ENCODE results near the gene MAPK8IP1.

DNA sequence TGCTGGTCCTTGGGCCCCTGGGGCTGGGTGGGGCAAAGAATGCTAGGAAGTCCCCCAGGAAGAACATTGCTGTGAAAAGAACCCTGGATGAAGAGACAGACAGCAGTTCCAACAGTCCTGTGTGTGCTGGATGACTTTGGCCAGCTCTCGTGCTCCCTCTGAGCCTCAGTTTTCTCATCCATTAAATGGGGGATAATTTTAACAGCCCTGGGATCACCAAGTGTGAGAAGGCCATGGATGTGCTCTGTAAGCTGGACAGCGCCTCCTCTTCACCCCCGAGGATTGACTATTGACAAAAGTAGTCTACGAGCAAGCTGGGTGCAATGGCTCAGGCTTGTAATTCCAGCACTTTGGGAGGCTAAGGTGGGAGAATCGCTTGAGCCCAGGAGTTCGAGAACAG, 39.5 kb downstream of the MAPK8IP1 start:
- TF ChIP-seq, protein P1, sequence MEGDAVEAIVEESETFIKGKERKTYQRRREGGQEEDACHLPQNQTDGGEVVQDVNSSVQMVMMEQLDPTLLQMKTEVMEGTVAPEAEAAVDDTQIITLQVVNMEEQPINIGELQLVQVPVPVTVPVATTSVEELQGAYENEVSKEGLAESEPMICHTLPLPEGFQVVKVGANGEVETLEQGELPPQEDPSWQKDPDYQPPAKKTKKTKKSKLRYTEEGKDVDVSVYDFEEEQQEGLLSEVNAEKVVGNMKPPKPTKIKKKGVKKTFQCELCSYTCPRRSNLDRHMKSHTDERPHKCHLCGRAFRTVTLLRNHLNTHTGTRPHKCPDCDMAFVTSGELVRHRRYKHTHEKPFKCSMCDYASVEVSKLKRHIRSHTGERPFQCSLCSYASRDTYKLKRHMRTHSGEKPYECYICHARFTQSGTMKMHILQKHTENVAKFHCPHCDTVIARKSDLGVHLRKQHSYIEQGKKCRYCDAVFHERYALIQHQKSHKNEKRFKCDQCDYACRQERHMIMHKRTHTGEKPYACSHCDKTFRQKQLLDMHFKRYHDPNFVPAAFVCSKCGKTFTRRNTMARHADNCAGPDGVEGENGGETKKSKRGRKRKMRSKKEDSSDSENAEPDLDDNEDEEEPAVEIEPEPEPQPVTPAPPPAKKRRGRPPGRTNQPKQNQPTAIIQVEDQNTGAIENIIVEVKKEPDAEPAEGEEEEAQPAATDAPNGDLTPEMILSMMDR (IDR thresholded peaks at IDR 0.05) = no peak
- TF ChIP-seq POLR2A (IDR thresholded peaks at IDR 0.05) = no peak
